Left cardiac atrium (tissue), 4 donors: ENCODE data around the gene MAP2K6. TPM values are rescaled to one million over a fixed set of nuclear protein-coding genes. Genes with fewer than 3 reads are reported as not detected.

Experiments
- ATAC-seq, 2 donors: fragments of 200-7000 bp; cut with Tn5 transposase; one replicate each; pipeline ENCODE4 v1.9.1; 2020; ENCODE audit warnings: mild to moderate bottlenecking in 2 of 2, moderate library complexity in 2 of 2
- DNase-seq: peaks from one replicate; pipeline ENCODE4 v3.0.0-alpha.2; 2020
- intact Hi-C, 2 donors: fragments of 100-400 bp; cut with DNase I; formaldehyde crosslinking; loops; one replicate each; pipeline versions ENCODE4 v1.14.1 to v1.15.1; 2022 to 2023
- total RNA-seq, 2 donors: library from RNA; stranded (reverse); fragmentation: NEBNext Ultra II Directional; extraction: Animal tissue kit (Norgen Biotek cat#: 25700); gene quantifications; one replicate each; pipeline ENCODE4 v1.2.1, GENCODE V29; 2021
- donor health status: DM: no; HTN: yes; CAD: no.
- donor health status: DM: no; HTN: yes; CAD: no; lungs with severe emphysema.
- donor health status: DM: yes; HTN: yes; CAD: no.
- donor health status: Dilated cardiomyopathy.

Gene MAP2K6
- total RNA-seq, 2 donors from 2014 or later, result 3.2 to 7.4 TPM

DNA sequence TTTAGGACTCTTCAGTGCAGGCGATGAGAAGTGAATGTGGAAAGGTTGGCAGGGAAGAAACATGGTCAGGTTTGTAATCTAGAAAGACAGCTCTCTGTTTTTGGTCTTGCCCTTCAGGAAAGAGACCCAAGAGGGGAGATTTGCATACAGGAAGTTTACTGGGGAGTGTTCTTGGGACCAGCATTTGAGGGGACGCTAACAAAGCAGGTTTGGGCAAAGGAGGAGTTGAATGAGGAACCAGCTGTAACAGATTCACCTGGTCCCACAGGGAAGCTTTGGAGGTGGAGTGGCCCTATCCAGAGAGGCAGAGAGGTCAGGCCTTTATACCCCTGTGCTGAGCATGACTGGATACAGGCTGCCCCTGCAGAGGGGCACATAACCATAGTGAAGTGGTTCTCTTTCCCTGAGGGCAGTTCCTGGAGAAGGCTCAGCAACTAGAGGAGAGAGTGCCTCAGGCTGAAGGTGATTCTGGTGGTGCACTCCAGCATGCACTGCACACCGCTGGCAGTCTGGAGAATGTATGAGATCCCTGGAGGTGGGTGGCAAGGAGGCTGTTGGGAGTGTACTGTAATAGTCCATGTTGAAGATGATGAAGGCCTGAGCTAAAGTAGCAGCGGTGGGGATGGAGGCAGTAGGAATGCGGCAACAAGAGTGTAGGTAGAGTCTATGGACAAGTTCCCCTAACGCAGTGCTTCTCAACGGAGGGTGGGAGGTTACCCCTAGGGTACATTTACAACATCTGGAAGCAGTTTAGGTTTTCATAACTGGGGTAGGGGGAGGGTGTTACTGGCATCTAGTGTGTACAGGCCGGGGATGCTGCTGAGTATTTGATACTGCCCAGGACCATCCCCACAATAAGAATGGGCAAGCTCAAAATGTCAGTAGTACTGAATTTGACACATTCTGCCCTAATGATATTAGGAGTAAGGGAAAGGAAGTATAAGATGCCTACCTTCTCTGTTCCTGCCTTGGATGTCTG, 37.2 kb downstream of the MAP2K6 start:
- ATAC-seq (no peak), DNase-seq (no peak)
- intact Hi-C loops, result no loop called here

- no peak for ATAC-seq
- DNase-seq, result no peak
- intact Hi-C loops, result no loop called here
Measured at GRCh38 chr17:69452664-69453260, 38.3 kb downstream of the MAP2K6 start.

- ATAC-seq (no peak), DNase-seq (no peak)
- intact Hi-C loops, result no loop called here
Measured at GRCh38 chr17:69454051-69454450, 39.6 kb downstream of the MAP2K6 start.

DNA sequence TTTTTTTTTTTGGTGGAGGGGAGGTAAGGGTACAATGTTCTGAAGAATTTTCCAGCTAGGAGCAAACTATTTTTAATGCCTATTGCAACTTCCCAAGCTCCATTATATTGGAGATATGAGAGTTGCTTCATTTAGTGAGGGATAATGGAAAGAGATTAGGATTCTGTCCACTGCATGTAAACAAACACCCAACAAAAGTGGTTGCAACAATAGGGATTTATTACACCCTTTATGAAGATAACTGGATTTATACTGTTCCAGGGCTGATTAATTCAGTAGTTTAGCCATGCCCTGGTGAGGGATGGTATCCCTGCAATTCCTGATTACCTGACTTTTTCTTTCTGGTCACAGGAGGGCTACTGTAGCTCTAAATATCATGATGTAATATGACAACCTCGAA, 40.5 kb downstream of the MAP2K6 start:
- intact Hi-C loops, result no loop called here
- DNase-seq, result no peak
- no peak for ATAC-seq

GRCh38 chr17:69457603-69458002, 43.1 kb downstream of the MAP2K6 start:
- intact Hi-C loops, result no loop called here
- no peak for DNase-seq
- ATAC-seq, result no peak

DNA sequence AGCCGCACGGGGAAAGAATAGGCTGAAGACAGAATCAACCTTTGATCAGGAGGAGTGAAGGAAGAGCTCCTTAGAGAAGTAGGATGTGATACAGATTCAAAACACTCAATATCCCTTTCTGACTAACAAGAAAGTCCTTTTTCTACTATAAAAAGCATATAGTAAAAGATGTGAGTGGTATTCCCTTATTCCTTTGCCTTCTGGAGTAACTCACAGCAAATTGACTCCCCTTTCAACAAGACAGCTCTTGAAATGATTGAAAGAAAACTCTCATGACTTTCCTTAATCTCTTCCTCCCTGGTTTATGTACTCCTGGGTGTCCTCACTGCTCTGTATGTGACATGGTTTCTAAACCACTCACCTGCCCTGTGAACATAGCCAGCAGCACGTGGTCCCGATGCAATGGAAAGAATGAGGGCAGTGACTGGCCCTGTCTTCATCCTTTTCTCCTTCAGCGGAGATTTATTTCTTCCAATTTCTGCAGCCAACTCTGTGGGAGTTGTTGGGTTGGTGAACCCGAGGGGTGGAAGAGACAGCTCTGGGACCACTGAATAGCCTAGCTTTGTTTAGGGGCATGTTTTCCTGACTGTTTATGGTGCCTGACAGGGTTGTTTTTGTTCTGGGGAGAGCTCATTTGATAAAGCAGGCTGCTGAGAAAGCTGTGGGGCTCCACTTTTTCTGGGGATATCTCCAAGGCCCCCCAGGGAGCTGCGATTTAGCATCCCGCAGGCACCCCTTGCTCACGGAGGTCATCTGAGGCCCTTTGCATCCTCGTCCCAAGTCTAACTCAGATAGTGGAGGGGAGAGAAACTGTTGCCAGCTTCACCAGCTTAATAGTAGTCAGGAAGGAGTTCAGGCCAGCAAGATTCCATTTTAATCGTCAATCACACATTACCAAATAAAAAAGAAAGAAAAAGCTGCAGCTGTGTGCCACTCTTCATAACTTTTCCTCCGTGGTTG, 46.7 kb downstream of the MAP2K6 start:
- intact Hi-C loops, result no loop called here
- ATAC-seq (no peak), DNase-seq (no peak)

DNA sequence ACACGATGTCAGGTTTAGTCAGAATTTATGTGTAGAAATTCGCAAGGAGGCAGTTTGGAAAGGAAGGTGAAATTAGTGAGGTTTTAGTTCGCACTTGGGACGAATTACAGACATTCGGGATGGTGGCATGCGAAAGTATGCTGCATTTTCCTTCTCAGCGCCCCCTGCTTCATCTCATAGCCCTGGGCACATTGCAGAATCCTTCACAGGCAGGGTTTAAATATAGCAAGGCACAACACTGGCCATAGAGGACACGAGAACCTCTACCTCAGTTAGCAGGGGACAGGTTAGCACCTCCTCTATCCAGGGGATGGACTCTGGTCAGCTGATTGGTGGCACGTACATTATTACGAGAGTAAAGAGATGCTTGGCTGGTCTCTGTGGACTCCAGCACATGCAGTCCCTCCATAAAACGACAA, 47.5 kb downstream of the MAP2K6 start:
- ATAC-seq, result no peak
- intact Hi-C loops, result no loop called here
- DNase-seq, result no peak

GRCh38 chr17:69462882-69463281, 48.4 kb downstream of the MAP2K6 start:
- intact Hi-C loops, result no loop called here
- no peak for ATAC-seq
- no peak for DNase-seq

GRCh38 chr17:69466451-69466850, 52.0 kb downstream of the MAP2K6 start:
- intact Hi-C loops, result no loop called here
- ATAC-seq (no peak), DNase-seq (no peak)

DNA sequence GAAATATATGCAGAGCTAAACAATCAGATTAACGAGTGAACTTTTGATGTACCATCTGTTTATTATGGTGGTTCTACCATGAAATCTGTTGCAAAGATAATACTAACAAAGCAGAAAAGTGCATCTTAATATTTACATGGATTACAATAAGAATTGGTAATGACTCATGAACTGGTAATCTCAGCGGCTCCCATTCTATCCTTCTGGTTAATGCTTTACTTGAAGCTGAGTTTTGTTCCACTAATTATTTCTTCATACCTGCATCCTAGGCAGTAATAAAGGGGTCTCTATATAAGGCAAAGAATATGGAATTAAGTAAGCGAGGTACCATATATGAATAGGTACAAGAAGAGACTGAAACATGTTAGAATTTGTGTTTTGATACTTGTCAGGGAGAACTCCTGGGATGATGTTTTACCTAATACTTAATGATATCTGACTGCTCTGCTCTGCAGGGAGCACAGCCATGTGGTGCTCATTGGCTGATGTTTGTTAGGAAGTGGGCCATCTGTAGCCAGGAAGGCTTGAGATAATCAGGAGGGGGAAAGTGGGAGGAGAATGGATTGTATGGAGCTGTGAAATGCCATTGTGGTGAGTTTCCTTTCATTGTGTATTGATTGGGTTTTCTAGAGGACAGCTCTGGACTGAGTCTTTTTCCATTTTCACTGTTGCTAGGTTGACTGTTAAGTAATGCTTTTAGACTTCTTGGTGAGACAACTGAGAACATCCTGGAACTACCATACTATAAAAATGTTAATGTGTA, 52.6 kb downstream of the MAP2K6 start:
- peak; percentile 30 to 38 for ATAC-seq
- DNase-seq, result no peak
- intact Hi-C loops, result no loop called here

- ATAC-seq (no peak), DNase-seq (no peak)
- intact Hi-C loops, result no loop called here
Measured at GRCh38 chr17:69468207-69468606, 53.7 kb downstream of the MAP2K6 start.

GRCh38 chr17:69470702-69471101, 56.2 kb downstream of the MAP2K6 start:
- no peak for ATAC-seq
- no peak for DNase-seq
- intact Hi-C loops, result no loop called here

- DNase-seq (no peak), ATAC-seq (no peak)
- intact Hi-C loops, result no loop called here
Measured at GRCh38 chr17:69471406-69471805, 56.9 kb downstream of the MAP2K6 start.

- ATAC-seq (peak; percentile 15 to 39), DNase-seq (no peak)
- intact Hi-C loops, result no loop called here
Measured at GRCh38 chr17:69473841-69474831, 59.6 kb downstream of the MAP2K6 start.

- DNase-seq (no peak), ATAC-seq (no peak)
Measured at GRCh38 chr17:69477204-69477902, 62.9 kb downstream of the MAP2K6 start.

GRCh38 chr17:69477903-69478266, 63.4 kb downstream of the MAP2K6 start:
- DNase-seq (no peak), ATAC-seq (no peak)
- intact Hi-C loops, result no loop called here

More at GRCh38 chr17:69477204-69477902, 62.9 kb downstream of the MAP2K6 start:
- intact Hi-C loops, result no loop called here

DNA sequence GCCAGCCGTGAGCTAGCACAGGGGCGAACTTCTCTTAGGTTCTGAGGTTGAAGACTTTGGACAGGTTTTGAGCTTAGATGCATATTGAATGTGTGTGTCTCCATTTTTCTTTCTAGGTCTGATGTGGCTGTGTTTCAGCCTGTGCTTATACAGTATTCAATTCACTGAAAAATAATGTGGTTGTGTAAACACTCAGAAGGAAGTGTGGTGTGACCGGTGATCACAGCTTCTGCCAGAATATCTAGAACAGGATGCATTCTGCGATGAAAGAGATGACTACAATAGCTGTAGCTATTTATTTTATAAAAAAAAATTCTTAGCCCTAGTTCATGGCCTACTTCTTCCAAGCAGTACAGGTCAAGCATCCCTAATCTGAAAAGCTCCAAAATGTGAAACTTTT, 64.4 kb downstream of the MAP2K6 start:
- ATAC-seq, result no peak
- DNase-seq, result no peak
- intact Hi-C loops, result no loop called here
